GM18858 (cell line): ENCODE results near the gene CRB1.

Experiments
- ATAC-seq: cut with Tn5 transposase; IDR thresholded peaks from one replicate; pipeline ENCODE4 v1.9.1; 2021; ENCODE audit not compliant: unreplicated experiment

CRB1 gene

DNA sequence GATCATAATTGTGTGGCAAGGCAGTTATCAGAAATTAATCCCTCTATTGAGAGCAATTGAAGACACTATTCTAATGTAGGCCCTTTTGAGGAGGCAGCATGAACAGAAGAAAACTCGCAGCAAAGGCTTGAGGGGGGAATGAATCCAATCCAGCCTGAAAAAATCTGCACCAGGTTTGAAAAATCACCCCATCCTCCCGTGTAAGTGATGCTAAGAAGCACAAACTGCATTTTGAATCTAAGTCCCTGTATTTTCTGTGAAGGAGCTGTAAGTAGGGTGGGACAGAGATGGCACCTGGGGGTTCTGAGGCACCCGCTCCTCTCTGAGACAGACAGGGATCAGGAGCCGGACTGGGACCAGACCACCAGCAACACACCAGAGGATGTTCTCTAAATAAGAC lies at the start of gene CRB1:
Gene CRB1, plus strand, starts transcription at position 241 of the 400 bp plus-strand sequence. CDS start 161 bp downstream, outside the sequence.
- no peak for ATAC-seq

DNA sequence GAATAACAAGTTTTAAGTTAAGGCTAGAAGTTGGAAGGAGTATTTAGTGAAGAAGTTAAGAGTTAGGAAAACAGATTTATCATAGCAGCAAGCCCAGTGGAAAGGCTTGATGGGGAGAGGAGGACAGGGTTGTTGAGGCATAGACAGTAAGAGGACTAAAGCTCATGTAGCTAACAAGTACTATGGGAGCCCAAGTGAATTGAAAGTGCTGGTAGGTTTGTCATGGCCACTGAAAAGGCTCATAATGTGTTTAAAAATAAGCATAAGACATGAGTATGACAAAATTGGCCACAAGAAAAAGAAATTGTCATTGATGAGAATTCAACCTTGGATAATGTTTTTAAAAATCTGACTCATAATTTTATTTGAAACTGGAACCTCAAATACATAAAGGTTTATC lies 49.2 kb upstream of the CRB1 start:
- ATAC-seq: no peak

DNA sequence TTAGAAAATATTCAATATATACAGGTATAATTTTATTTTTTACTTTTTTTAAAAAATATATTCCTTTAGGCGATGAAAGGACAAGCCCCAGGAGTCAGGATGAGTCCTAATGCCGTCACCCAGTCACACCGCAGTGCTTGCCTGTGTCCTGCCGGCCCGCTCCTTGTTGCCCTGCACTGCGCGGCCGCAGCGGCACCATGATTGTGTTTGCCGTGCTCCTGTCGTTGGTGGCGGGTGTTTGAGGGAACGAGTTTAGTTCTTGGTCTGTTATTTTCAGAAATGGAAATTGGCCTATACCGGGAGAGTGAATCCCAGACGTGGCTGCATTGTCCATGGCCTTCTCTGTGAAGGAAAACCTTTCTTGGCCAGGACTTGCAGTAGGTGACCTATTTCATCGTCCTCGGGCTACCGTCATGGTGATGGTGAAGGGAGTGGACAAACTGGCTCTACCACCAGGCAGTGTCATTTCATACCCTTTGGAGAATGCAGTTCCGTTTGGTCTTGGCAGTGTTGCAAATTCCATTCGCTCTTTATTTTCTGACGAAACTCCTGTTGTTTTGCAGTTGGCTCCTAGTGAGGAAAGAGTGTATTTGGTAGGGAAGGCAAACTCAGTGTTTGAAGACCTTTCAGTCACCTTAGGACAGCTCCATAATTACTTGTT lies 45.9 kb upstream of the CRB1 start:
- no peak for ATAC-seq

DNA sequence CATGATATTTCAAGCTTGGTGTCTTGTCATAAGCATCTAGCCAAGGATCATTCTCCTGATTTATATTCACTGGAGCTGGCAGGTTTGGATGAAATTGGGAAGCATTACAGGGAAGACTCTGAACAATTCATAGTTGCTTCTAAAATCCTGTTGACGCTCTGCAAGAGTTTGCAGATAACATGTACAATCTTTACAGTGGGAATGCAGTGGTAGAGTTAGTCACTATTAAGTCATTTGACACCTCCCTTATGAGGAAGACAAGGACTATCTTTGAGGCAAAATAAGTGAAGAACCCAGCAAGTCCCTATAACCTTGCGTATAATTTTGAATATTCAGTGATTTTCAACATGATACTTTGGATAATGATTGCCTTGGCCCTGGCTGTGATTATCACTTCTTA lies 45.3 kb upstream of the CRB1 start:
- no peak for ATAC-seq

DNA sequence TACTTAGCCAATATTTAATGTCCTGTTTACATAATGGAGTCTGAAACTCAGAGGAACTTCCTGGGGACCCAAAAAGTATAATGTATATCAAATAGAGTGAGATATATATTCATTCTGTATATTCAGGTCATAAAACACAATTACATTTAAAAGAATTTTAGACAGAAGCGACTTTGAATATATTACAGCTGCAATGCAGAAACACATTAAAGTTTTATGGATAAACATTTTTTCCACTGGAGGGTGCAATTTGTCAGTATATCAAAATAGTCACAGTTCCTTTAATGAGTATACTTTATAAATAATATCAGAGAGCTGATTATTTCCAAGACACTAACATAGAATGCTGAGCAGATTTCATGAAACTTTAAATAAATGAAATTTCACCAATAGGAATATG lies 43.9 kb upstream of the CRB1 start:
- ATAC-seq: no peak

DNA sequence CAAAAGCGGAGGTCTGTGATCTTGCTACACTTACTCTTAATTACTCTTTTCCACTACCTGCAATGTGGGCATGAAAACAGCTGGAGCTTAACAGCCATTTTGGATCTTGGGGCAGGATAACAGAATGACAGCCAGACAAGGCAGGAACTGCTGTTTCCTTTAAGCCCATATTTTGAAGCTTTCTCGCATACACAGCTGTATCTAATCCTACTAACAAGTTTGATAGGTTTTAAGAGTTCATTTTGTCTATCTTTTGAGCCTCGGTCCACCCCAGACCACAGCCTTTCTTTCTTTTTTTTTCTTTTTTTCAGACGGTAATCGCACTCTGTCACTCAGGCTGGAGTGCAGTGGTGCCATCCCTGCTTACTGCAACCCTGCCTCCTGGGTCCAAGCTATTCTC lies 42.4 kb upstream of the CRB1 start:
- no peak for ATAC-seq

DNA sequence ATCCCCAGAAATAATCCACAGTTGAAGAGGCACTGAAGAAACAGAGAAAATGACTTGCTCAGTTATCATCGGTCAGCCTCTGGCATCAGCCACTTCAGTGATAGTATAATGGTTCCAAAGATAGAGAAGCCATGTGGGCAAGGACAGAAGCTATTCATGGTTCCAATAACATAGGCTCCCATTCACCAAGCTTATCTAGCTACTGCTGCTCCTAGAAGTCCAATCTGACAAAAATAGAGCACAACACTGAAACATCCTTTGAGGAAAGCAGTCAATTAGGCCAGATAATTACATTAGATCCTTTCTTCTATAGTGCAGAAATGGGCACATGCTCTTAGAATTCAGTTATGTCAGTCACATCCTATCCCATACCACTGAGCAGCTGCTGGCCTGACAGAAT lies 33.5 kb upstream of the CRB1 start:
- ATAC-seq: no peak

DNA sequence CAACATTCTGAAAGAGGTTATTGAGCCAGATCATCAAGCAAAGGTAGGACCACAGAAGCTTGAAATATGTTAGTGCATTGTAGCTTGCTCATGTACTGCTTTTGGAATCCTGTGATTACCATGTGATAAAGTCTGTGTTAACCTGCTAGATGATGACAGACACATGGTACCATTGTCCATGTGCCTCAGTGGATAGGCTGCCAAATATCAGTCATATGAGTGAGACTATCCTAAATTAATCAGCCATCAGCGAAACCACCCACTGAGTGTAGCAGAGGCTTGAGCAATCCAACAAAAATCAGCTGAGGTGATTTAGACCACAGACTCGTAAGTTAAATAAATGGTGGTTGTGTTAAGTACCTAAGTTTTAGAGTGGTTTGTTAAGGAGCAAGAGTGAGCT lies 32.7 kb upstream of the CRB1 start:
- ATAC-seq: no peak

DNA sequence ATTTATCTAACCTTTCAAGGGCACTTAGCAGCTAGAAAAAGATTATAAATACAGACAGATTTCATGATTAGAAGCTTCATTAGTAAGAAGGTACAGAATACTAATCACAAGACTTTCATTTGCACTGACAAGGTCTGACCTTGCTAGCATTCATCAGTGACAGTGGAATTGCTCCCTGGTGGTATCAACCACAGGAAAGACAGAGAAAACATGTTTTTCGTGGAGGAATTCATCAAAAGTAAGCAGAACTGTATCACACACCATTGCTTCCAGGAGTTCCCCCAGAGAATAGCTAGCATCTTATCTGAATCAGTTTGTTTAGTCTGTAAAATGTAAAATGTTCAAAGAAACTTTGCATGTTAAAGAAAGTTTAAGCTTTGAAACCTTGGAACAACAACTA lies 20.6 kb upstream of the CRB1 start:
- no peak for ATAC-seq

DNA sequence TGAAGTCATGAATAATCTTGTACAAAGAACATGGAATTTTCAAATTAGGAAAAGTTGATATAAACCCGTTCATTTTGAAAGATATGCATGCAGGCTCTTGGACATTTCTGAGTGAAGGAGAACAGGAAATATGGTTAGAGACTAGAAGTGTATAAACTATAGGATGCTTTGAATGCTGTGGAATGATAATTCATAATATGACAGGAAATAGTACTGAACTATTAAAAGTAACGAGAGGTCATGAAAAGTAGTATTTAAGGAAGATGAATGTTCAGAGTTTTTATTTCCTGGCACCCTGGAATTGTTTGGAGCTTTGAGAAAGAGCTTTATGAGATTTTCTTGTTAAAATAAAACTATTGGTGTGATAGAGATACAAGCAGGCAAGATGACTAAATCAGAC lies 18.7 kb upstream of the CRB1 start:
- no peak for ATAC-seq

DNA sequence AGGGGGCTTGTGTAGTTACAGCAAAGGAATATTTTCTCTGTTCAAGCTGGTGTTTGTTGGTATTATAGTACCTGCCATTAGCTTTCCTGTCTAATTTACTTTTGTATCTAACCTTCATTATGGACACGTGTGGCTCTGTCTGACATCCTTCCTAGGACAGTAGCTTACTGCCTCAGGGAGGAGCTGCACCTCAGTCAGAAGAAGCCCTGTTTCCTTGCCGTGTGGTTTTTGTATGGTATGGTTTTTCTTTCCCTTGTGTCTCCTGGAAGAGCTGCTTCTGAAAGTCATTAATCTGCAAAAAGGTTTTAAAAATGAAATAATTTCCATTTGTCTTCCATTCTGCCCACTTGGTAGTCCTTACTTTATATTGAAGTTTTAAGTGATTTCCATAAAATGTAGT lies 17.4 kb upstream of the CRB1 start:
- no peak for ATAC-seq

DNA sequence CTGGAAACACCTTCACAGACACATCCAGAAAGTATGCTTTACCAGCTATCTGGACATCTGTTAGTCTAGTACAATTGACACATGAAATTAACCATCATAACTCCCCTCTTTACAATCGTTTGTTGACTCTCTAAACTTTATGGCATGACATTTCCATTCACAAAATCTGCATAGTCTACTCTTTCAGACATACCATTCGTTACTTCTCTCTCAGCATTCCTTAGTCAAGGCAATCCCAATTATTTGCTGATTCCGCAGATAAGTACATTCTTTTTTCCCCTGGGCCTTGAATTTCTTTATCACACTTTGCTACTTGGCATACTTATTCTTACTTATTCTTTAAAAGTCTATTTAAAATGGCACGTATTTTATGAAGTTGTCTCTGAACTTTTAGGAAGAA lies 15.1 kb upstream of the CRB1 start:
- no peak for ATAC-seq

DNA sequence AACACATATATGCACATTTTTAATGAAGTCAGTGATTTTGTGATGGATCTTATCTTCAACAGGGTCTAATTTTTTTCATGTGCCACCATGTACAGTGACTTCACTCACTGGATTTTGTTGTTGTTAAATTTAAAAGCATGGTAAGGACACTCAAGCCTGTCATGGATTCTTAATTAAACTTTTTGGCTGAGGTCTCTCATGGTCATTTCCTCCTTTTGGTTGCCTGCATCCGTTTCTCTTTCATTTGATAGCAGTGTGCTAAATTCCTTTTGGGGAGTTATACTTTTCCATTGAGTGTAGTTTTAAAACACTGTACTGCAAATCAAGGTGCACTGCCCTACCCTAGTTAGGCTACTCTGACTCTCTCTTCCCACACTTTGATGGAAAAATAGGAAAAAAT lies 13.2 kb upstream of the CRB1 start:
- no peak for ATAC-seq

DNA sequence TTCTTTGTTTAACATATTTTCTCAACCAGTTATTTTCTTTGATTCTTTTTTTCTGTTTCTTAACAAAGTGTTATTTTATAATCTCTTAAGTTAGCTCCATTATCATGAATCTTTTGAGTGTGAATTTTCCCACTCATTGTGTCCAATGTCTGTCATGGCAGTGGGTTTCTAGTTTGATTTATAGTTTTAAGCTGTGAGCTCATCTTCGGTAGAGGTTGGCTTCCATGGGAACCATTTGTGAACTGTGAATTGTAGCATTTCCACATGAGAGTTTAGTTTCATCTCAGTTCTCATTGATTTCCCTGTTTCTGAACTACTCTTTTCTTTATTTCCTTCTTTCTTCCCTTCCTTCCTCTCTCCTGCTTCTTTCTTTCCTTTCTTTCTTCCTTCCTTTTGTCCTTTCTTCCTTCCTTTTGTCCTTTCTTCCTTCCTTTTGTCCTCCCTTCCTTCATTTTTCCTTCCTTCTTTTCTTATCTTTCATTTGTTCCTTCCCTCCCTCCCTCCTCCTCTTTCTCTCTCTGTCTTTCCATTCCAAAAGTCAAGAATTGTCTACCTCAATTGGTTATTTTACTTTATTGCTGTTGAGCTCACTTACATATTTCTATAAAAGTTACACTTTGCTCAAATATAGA lies 3.0 kb upstream of the CRB1 start:
- ATAC-seq: no peak

DNA sequence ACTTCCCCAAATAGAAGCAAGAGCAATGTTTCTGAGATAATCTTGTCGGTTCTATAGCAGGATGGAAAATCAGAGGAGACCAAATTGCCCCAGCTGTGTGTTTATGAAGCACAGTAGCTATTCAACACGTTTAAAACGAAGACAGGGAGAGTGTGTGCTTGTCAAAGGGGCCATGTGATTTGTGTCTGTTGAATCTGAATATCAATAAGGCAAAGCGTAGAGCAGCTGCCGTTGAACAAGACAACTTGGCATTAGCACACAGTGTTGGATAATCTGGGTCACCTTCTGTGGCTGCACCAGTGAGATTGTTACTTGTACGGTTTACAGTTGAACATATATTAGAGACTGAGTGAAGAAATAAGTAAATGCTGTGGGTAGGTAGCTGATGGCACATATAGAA lies 1.0 kb downstream of the CRB1 start:
- ATAC-seq: no peak

DNA sequence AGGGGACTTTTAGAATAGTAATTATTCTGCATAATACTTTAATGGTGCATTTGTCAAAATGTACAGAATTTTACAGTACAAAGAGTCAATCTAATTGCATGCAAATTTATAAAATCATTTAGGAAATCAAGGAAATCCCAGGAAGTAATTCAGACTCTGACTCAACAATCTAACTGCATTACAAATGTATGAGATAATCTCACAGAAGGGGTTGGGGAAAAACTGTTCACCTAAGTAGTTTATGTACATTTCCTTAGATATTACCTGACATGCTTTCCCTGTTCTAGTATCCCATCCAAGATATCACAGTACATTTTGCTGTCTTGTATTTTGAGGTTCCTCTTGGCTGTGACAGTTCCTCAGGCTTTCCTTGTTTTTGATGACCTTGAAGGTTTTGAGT lies 4.7 kb downstream of the CRB1 start:
- no peak for ATAC-seq

DNA sequence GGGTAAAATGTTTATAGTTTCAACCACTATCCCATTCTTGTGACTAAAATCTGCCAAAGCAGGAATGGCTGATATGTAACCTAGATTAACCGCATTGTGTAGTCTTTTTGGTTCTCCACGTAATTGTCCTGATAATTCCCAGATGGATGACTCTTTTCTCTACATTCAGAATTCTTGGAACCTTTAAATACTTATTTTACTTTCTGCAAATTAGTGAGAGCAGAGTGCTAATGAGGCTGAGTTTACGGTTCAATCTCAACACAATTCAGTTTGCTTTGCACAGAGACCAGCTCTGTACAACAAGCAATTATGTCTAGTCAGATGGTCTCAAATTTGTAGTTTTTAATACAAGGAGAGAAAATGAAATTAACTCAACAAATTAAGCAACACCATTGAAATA lies 9.1 kb downstream of the CRB1 start:
- ATAC-seq: no peak

DNA sequence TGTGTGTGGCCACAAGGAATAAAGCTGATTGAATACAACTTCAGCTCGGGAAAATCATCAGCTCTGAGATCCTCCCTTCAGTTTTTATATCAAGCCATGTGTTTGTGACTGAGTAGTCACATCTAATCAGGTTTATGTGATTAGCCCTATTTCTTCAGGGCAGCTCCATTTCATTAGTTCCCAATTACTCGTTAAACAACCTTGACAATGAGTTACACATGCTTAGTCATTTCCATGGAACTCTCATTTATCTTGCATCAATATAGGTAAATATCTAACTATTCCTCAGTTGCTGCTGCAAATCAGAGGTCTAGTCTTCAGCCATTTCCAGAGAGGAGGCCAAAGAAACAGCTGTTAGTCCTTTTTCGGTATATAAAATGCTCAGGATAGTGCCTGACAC lies 16.3 kb downstream of the CRB1 start:
- no peak for ATAC-seq

DNA sequence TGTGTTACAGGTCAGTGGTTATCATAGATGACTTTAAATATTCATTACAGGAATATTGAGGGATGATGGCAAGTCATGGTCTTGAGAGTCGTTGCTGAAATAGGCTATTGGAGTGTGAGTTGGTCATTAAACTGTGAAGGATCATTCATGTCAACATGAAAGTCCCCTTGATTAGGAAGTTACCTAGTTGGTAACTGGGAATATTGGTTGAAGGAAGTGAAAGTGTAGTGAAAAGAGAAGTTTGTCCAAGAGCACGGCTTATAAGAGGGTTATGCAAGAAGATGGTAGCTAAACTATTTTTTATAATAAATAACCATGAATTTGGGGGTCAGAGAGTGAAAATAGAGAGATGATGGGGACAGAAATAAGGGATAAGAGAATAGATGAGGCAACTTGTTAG lies 16.9 kb downstream of the CRB1 start:
- no peak for ATAC-seq

DNA sequence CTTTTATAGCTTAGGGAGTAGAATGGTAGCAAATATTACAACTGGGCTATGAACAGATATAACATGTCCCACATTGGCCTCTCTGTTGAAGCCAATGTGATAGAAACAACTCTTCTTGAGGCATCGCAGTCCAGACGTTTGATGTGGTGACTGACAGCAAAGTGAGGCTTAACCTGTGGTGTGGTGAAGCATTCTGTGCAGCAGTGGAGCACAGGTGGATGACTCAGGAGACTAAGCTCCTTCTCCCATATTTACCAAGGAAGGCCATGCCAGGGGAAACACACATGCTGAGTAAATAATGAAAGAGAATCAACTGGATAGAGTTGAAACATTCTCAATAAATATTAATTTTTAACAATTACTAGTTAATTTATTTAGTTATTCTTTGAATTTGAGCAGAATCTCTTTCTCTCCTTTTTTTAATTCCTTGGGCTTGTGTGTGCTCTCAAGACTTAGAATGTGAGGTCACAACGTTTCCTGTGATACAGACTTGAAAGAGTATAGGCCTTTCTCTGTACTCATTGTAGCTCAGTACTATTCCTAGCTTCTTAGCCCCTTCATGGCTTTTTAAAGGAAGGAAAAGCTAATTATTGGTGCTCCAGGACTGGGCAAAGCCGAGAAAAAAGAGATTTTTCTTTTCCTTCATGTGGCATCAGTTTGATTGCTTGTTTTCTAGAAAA lies 17.6 kb downstream of the CRB1 start:
- no peak for ATAC-seq

DNA sequence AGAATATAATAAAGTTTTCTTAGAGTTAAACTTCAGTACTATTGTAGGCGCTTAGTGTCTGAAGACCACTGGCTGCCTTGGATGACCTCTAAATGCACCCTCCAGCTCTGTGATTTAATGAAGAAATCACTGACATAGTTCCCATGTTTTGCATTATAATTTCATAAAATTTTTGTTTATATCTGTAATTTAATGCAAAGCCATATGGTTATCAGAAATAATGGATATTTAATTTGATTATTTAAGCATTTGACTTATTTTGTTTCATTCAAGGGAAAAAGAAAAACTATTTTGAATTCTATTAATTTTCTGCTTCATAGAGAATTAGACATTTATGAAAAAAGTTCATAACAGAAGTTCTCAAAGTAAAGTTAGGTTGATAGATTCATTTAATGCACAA lies 18.6 kb downstream of the CRB1 start:
- ATAC-seq: no peak

DNA sequence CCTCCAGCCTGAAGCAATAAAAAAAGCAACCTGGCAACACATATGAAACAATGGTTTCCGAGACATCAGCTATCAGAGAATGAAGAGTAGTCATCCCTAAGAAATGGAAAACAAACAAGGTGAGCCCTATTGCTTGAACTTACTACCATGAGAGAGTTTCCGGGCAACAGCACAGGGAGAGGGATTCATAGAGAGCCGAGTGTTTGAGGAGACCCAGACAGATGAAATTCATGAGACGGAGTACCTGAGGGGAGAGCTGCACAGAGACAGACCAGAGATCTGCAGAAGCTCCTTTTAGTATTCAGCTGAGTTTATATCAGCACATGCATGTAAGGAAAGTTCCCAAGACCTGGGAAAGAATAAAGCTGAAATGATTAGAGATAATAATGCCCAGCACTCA lies 19.8 kb downstream of the CRB1 start:
- ATAC-seq: no peak

DNA sequence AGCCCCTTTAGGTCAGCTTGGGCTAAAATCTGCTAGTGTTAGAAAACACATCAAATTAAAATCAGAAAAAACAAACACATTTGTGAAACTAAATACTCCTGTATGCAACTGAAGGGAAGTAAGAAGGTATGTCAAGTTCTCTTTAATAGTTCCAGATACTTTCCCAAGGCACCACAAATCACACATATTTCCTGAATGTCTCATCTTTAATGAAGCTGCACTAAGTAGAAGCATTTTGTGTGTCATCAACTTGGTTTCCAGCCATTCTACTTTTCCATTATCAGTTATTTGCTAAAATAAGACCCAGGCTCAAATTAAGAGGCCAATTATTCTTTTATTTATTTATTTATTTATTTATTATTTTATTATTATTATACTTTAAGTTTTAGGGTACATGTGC lies 34.7 kb downstream of the CRB1 start:
- no peak for ATAC-seq
